Spleen (tissue), 11 donors: ENCODE measurements around the gene SYNPR. TPM values are rescaled to one million over a fixed set of nuclear protein-coding genes. Genes with fewer than 3 reads are reported as not detected.

ENCODE experiments used
- DNase-seq: peaks from one replicate; pipeline ENCODE4 v3.0.0-alpha.2; 2020
- H3K27ac ChIP-seq, 8 donors: fragments of 200-600 bp; sonication (generic) in 7 of 8; 1 replicate in 4 of 8; 2 replicates in 4 of 8; pipeline versions ENCODE4 v1.5.0 to v1.8.0; 2016 to 2021; ENCODE audit warnings: inconsistent platforms in 4 of 8, mild to moderate bottlenecking in 4 of 8, moderate library complexity in 1 of 8
- H3K27me3 ChIP-seq, 7 donors: fragments of 200-600 bp; sonication (generic) in 6 of 7; replicated peaks in 1 of 7; 1 replicate in 4 of 7; 2 replicates in 3 of 7; pipeline versions ENCODE4 v1.5.0 to v1.8.0; 2016 to 2021; ENCODE audit warnings: inconsistent platforms in 3 of 7, mild to moderate bottlenecking in 1 of 7
- H3K36me3 ChIP-seq, 6 donors: fragments of 200-600 bp; sonication (generic) in 5 of 6; 1 replicate in 4 of 6; 2 replicates in 2 of 6; pipeline versions ENCODE4 v1.5.0 to v1.8.0; 2016 to 2021; ENCODE audit warnings: inconsistent platforms in 2 of 6
- H3K4me1 ChIP-seq, 6 donors: fragments of 200-600 bp; sonication (generic) in 5 of 6; 1 replicate in 3 of 6; 2 replicates in 3 of 6; pipeline versions ENCODE4 v1.5.0 to v1.8.0; 2016 to 2021; ENCODE audit warnings: inconsistent platforms in 3 of 6
- H3K4me3 ChIP-seq, 8 donors: fragments of 200-600 bp; sonication (generic) in 7 of 8; 1 replicate in 4 of 8; 2 replicates in 4 of 8; pipeline versions ENCODE4 v1.5.0 to v1.8.0; 2016 to 2021; ENCODE audit warnings: inconsistent platforms in 4 of 8, mild to moderate bottlenecking in 4 of 8, moderate library complexity in 2 of 8
- H3K9me3 ChIP-seq, 8 donors: fragments of 200-600 bp; sonication (generic) in 7 of 8; 1 replicate in 4 of 8; 2 replicates in 4 of 8; pipeline versions ENCODE4 v1.5.0 to v1.8.0; 2016 to 2021; ENCODE audit warnings: inconsistent platforms in 4 of 8
- CTCF ChIP-seq, 11 experiments: fragments of 200-600 bp in 7 of 11; fragments of 450-650 bp in 4 of 11; sonication (generic) in 4 of 11; IDR thresholded peaks in 8 of 11; conservative IDR thresholded peaks in 3 of 11; 1 replicate in 7 of 11; 2 replicates in 4 of 11; pipeline versions ENCODE4 v1.4.0 to v1.8.0; 2016 to 2021; ENCODE audit warnings: antibody characterized with exemption in 11 of 11, inconsistent platforms in 4 of 11, mild to moderate bottlenecking in 1 of 11
- POLR2A ChIP-seq, 3 donors: fragments of 450-650 bp; IDR thresholded peaks; one replicate each; pipeline ENCODE4 v1.5.1; 2017; ENCODE audit warnings: antibody characterized with exemption in 3 of 3, mild to moderate bottlenecking in 1 of 3
- POLR2AphosphoS5 ChIP-seq, 3 donors: sonication (generic); formaldehyde crosslinking; IDR thresholded peaks; one replicate each; pipeline ENCODE4 v1.5.1; 2017; ENCODE audit warnings: antibody characterized with exemption in 3 of 3
- WGBS, 5 donors: extraction: QIAGEN DNeasy Blood & Tissue Kit in 3 of 5; methylation state at CpG; one replicate each; pipeline versions ENCODE4 v1.1.5 to v1.1.7; 2013 to 2018; 5-methylcytosine and 5-hydroxymethylcytosine counted together
- intact Hi-C: fragments of 100-400 bp; cut with DNase I; formaldehyde crosslinking; loops from one replicate; pipeline ENCODE4 v1.15.0; 2023; ENCODE audit warnings: low total_unique reads
- polyA plus RNA-seq, 3 donors: library from polyadenylated mRNA; stranded (reverse); fragments of 200-250 nt; gene quantifications; one replicate each; pipeline ENCODE4 v1.2.1, GENCODE V29; 2013
- total RNA-seq, 7 donors: library from RNA; depleted of rRNA in 3 of 7; stranded (reverse); fragments of >200 nt in 3 of 7; fragmentation: NEBNext Ultra II Directional in 4 of 7; extraction: Animal tissue kit (Norgen Biotek cat#: 25700) in 4 of 7; gene quantifications; one replicate each; pipeline versions ENCODE4 v1.1.0 to v1.2.1, GENCODE V29; 2016 to 2021
- donor health status: healthy with polysubstance abuse.
- donor health status: DM: no; HTN: no; CAD: no; lungs with moderate emphysema.
- donor health status: DM: no; HTN: no; CAD: no.
- donor health status: Bipolar disorder and iron deficiency.
- donor health status: healthy.
- donor health status: DM: no; HTN: no; CAD: no.
- donor health status: DM: yes; HTN: yes; CAD: no.

The SYNPR gene
- total and polyA plus RNA-seq, 10 donors, result not detected

DNA sequence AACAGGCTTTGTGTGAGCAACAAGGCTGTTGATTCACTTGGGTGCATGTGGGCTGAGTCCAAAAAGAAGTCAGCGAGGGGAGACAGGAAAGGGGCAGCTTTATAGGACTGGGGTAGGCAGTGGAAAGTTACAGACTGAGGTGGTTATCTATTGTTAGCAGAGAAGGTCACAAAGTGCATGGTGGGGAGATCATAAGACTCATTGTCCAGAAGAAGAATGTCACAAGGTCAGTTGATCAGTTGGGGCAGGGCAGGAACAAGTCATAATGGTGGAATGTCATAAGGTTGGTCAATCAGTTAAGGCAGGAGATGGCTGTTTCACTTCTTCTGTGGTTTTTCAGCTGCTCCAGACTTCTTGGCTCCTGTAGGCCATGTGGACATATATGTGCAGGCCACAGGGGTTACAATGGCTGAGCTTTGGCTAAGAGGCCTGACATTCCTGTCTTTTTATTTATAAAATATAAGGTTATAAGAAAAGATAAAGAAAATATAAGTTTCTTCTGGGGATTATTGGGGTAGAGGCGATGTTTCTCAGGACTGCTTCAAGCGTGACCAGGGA lies 304.9 kb downstream of the SYNPR start:
- Histone ChIP-seq H3K36me3 (no peaks in the 10 kb centered on the region), H3K4me1 (no peaks in the 10 kb centered on the region), H3K4me3 (no peak overlapping the region), H3K9me3 (peaks cover 0 to under 1% (median 0%) of the 10 kb centered on the region in 8 donors), H3K27ac (no peak overlapping the region), H3K27me3 (no peaks in the 10 kb centered on the region)
- DNase-seq, result no peak
- WGBS, 5 donors, result 78 to 86% (median 80%) methylated on average over 3 of the region's 3 CpGs
- no peak for TF ChIP-seq POLR2AphosphoS5 (IDR thresholded peaks at IDR 0.05)
- no peak for TF ChIP-seq POLR2A (IDR thresholded peaks at IDR 0.05)
- TF ChIP-seq CTCF (IDR thresholded peaks at IDR 0.05 in 8 of 11, conservative IDR thresholded peaks at IDR 0.05 in 3 of 11), result no peak
- intact Hi-C loops, result no loop called here

- Histone ChIP-seq H3K27ac (no peak overlapping the region), H3K4me1 (no peaks in the 10 kb centered on the region), H3K27me3 (no peaks in the 10 kb centered on the region), H3K36me3 (no peaks in the 10 kb centered on the region), H3K9me3 (peaks cover 0 to 14% (median 12%) of the 10 kb centered on the region in 8 donors), H3K4me3 (no peak overlapping the region)
- 84 to 100% (median 89%) methylated on average over 1 of the region's 1 CpG for WGBS, 5 donors
- intact Hi-C loops, result no loop called here
- no peak for DNase-seq
- TF ChIP-seq POLR2AphosphoS5 (IDR thresholded peaks at IDR 0.05), result no peak
- TF ChIP-seq CTCF (IDR thresholded peaks at IDR 0.05 in 8 of 11, conservative IDR thresholded peaks at IDR 0.05 in 3 of 11), result no peak
- TF ChIP-seq POLR2A (IDR thresholded peaks at IDR 0.05), result no peak
Measured at GRCh38 chr3:63584681-63585080, 306.6 kb downstream of the SYNPR start.

DNA sequence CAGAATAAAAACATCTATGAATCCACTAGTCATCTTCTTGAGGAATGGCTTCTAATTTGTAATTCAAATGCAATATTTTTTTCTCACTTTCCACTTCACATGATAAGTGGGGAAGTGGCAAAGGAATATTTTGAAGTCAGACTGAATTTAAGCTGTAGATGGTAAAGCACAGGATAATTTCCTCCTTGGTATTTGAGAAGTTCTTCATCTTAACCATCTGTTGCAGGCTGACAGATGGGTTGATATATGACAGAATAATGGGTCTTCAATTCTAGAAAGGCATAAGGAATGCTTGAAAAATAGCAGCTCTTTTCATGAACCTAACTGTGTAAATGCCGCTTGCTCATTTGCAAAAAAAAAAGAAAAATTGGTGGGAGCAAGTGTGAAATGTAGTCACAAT lies 307.8 kb downstream of the SYNPR start:
- H3K9me3 ChIP-seq, result peaks cover 0 to 14% (median 12%) of the 10 kb centered on the region in 8 donors
- WGBS, 5 donors, result 71 to 88% (median 79%) methylated on average over 1 of the region's 1 CpG
- TF ChIP-seq CTCF (IDR thresholded peaks at IDR 0.05 in 8 of 11, conservative IDR thresholded peaks at IDR 0.05 in 3 of 11) (no peak), POLR2AphosphoS5 (IDR thresholded peaks at IDR 0.05) (no peak), POLR2A (IDR thresholded peaks at IDR 0.05) (no peak)
- DNase-seq, result no peak
- no peaks in the 10 kb centered on the region for H3K27me3 ChIP-seq
- no peaks in the 10 kb centered on the region for H3K4me1 ChIP-seq
- intact Hi-C loops, result no loop called here
- H3K4me3 ChIP-seq, result no peak overlapping the region
- no peaks in the 10 kb centered on the region for H3K36me3 ChIP-seq
- no peak overlapping the region for H3K27ac ChIP-seq

- Histone ChIP-seq H3K9me3 (peaks cover 0 to 14% (median 12%) of the 10 kb centered on the region in 8 donors), H3K4me1 (no peaks in the 10 kb centered on the region), H3K27ac (no peak overlapping the region), H3K4me3 (no peak overlapping the region), H3K27me3 (no peaks in the 10 kb centered on the region), H3K36me3 (no peaks in the 10 kb centered on the region)
- DNase-seq, result no peak
- 90 to 100% (median 95%) methylated on average over 1 of the region's 1 CpG for WGBS, 5 donors
- no peak for TF ChIP-seq POLR2AphosphoS5 (IDR thresholded peaks at IDR 0.05)
- TF ChIP-seq CTCF (IDR thresholded peaks at IDR 0.05 in 8 of 11, conservative IDR thresholded peaks at IDR 0.05 in 3 of 11), result no peak
- no peak for TF ChIP-seq POLR2A (IDR thresholded peaks at IDR 0.05)
- intact Hi-C loops, result no loop called here
Measured at GRCh38 chr3:63588895-63589294, 310.8 kb downstream of the SYNPR start.
